HG02588 (cell line): Measurements from ENCODE around the gene CAPN2.

Experiments used
- ATAC-seq: cut with Tn5 transposase; IDR thresholded peaks from one replicate; pipeline ENCODE4 v1.9.1; 2021; ENCODE audit warnings: mild to moderate bottlenecking, moderate library complexity; ENCODE audit not compliant: unreplicated experiment

Gene CAPN2

DNA sequence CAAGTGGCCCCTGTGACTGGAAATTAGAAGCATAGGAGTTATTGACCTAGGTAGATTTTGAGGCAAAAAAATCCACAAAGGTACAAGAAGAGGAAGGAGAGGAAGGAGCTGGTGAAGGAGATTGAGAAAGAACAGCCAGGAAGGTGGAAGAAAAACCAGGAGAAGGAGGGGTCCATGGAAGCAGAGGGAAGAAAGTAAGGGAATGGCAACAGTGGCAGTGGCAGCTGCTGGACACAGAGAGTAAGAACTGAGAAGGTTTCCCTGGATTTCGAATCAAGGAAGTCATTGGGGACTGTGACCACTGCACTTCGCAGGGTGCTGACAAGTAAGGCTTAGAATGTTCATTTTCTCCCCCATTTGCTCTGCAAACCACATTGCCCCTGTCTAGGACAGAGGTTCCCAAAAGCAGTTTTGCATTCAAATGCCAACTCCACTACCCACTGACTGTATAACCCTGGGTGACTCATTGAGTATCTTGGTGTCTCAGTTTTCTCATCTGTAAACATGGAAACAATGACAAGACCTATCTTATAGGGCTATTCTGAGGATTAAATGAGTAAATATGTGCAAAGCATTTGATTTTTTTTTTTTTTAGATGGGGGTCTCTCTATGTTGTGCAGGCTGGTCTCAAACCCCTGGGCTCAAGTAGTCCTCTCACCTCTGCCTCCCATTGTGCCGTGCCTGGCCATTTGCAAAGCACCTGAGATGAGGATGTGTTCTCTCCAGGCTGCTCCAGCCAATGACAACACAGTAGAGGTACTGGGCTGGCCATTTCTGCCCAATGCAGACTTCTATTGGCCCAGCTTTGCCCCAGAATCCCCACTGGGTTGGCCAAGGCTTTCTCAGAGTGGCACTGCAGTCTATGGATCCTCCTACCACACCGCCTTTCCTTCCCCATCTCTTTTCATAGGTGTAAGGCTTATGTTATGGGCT is 9.3 kb upstream of the CAPN2 start:
- ATAC-seq, result no peak

DNA sequence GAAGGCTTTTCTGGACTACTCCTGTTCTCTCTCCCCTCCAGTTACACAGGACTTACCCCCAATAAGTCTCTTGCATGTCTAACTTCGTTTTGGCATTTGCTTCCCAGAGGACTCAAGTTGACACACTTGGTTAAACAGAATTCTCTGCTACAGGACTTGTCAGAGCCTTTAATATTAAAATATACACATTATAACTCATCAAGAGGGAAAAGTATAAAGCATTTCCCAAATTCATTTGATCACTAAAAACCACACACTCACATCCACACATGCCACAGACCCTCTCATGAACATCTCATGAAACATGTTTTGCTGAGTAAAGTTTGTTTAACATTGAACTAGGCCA is 8.7 kb upstream of the CAPN2 start:
- no peak for ATAC-seq

DNA sequence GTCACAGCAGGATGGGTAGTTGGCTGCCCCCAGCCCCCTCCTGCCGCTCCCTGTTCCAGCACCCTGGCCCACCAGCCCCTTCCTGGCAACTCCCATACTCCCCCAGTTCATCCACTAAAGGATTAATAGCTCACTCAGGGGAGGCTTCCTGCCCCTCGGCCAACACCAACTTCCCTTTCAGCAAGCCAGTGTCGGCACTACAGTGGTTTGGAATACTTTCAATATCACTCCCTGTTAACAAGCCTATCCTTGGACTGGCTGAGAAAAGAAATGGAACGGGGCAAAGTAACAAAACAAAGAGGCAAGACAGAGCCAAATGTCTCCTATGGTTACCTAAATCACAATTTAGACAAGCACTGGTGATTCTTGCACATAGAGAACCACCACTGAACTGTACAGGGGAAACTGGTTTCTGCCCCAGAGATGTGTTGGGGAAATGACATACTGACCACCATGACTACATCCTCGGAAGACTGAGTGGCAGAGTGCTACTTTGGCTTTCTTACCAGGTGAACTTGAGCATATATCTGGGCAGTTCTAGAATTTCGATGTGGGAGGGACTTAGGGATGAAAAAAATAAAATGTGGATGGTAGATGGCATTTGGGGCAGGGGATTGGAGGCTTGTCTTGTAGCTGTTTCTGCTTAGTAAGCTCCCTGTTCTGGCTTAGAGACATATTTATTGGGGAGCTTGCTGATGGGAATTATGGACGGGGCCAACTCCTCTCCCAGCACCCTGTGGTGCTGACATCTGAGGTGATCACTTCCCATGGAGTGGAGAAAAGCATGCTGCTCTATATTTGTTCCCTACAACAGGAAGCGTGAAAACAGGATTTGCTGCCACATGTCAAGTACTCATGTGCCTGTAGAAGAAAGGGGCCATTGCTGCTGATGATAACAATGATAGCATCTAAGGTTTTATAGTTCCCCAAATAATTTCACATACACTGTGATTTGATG is 7.1 kb upstream of the CAPN2 start:
- no peak for ATAC-seq

DNA sequence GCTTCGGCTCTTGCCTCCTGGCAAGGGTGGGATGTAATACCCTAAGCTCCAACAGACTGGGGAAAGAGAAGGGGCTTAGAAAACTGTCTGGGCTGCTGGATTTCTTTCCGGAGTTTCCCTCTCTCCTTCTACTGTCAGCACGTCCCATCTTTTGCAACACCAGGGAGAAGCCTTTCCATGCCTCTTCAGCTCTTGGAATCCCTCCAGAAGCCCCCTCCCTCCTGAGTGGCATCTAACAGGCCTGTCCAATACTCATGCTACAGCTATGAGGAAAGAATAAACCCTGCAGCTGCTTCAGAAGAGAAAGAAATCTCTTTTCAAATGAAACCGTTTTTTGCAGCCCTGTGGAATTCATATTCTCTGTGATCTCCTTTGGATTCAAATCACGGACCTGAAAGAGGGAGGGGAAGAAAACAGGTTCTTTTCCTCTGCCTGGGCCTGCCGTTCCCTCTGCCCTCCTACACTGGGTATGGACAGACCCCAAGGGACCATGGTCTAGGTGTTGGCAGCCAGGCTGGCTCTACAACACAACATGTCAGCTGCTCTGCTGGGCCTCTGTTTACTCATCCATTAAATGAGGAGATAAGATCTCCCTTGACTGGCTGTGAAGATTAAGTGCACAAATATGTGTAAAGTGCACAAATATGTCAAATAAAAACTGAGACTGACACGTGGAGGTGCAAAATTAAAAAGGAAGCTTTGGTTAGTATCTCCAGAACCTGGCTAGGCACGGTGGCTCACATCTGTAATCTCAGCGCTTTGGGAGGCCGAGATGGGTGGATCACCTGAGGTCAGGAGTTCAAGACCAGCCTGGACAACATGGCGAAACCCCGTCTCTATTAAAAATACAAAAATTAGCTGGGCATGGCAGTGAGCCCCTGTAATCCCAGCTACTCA is 6.0 kb upstream of the CAPN2 start:
- no peak for ATAC-seq

DNA sequence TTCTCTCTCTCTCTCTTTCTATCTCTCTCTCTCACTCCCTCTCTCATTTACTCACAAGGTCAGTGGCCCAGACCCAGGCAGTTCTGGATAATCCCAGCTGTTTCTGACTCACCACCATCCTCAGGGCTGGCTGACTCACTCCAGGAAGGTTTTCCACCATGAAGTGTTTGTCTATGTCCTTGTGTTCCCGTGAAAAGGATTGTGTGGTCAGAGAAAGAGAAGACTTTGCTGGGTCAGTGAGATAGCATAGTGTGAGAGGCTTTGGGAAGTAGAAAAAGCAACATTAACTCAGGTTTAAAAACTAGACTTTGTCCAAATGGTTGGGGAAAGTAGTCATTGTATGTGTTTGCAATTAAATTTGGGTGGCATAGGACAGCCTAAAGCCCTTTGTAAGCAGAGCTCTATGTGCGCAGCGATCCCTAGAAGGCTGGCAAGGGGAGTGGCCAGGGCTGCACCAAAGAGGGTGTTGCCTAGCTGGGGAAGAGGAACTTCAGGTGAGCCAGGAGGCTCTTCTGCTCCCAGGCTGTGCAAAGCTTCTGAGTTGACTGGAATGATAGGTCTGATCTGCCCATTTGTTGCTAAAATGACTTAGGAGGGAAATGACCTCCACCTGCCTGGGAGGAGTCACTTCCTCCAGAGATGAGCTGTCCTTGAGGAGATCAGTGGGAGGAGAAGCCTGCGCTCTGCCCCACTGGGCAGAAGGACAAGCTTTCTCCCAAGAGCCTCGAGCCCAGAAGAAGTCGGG is 4.9 kb upstream of the CAPN2 start:
- ATAC-seq, result no peak

DNA sequence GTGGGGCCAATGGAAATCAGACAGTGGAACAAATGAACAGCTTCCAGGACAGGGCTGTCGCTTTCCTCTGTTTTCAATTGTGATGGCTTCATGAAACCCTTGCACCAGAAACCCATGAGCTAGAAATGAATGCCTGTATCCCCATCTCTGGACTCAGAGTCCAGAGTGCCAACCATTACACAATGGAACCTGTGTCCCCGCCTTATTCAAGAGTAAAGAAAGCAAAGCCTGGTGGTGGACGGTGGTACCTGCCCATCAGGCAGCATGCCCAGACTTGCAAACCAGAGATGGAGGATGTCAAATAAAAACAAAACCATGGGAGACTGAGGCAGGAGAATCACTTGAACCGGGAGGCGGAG is 4.4 kb upstream of the CAPN2 start:
- ATAC-seq, result no peak

DNA sequence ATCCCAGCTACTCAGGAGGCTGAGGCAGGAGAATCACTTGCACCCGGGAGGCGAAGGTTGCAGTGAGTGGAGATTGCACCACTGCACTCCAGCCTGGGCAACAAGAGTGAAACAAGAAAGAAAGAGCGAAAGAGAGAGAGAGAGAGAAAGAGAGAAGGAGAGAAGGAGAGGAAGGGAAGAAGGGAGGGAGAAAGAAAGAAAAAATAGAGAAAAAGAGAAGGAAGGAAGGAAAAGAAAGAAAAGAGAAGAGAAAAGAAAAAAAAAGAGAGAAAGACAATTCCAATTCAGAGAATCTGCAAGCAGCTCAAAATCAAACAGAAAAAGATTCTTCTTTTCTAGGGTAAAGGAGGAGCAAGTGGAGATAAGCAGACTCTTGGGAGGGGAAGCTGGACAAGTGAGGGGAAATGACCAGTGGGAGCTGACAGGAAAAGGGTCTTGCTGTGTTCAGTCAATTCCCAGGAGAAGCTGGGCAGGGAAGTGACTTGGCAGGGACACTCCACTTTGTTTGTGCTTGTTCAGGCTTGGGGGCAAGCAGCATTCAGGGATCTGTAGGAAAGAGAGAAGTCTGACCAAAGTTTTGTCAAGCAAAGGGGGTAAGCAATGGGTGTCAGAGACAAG is 3.6 kb upstream of the CAPN2 start:
- ATAC-seq, result no peak

DNA sequence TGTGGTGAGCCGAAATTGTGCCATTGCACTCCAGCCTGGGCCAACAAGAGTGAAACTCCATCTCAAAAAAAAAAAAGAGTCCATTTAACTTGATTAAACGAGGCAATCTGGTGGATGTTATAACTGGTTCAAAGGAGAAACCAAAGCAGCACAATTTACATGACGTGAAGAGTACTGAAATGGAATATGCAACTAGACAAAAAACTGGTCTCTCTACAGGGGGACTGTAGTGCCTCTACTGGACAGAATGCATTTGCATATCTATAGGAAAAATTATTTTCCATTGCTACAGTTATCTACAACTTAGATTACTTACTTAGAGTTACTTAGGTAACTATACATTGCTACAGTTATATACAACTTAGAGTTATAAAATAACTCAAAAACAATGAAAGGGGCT is 2.7 kb upstream of the CAPN2 start:
- no peak for ATAC-seq

DNA sequence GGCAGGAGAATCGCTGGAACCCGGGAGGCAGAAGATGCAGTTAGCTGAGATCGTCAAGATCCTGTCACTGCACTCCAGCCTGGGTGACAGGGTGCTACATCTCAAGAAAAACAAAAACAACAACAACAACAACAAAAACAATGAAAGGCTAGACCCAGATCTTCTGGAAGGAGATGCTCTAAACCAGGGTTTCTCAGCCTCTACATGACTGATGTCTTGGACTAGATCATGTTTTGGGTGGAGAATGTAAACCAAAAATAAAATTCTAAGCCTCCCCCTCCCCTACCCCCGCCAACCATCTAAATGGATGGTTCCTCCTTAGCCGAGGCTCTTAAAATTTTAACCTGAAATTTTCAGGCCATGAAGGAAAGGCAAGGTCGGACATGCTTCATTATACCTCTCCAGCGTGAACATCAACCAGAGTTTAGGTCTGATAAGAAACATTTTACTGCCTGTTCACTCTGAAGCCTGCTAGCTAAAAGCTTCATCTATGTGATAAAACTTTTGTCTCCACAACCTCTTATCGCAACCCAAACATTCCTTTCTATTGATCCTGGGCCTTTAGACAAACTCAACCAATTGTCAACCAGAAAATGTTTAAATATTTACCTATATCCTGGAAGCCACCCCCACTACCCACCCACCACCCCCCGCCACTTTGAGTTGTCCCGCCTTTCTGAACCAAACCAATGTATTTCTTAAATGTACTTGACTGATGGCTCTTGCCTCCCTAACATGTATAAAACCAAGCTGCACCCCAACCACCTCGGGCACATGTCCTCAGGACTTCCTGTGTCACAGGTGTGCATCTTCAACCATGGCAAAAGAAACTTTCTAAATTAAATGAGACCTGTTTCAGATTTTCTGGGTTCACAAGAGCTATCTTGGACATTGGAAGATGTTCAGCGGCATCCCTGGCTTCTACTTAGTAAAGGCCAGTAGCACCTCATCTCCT is 1.9 kb upstream of the CAPN2 start:
- ATAC-seq, result no peak

DNA sequence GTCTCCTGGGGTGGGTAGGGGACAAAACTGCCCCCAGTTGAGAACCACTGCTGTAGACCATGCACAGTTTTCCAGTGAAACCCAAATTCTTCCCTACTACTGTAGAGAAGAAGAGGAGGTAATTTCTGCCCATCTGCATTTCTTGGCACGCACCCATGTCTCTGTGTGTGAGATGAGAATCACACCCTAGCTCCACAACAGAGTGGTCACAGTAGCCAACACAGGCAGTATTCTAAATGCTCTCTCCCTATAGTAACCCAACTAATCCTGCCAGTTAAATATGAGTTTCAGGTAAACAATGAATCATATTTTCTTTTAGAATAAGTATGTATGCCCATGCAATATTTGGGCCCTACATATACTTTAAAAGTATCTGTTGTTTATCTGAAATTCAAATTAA is 1.2 kb upstream of the CAPN2 start:
- ATAC-seq, result no peak

DNA sequence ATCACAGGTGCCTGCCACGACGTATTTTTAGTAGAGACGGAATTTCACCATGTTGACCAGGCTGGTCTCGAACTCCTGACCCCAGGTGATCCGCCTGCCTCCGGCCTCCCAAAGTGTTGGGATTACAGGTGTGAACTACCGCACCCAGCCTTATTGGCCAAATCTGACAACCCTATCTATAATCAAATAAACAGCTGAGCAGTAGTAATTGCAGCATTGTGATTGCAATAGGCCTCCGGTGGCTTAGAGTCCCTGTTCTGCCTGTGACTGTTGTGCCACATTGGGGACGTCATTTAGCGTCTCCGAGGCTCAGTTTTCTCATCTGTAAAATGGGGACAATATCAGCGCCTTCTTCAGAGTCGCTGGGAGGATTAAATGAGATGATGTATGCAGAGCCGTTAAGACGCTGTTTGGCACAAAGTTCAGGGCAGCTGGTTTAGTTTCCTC is 569 bp upstream of the CAPN2 start:
- no peak for ATAC-seq

DNA sequence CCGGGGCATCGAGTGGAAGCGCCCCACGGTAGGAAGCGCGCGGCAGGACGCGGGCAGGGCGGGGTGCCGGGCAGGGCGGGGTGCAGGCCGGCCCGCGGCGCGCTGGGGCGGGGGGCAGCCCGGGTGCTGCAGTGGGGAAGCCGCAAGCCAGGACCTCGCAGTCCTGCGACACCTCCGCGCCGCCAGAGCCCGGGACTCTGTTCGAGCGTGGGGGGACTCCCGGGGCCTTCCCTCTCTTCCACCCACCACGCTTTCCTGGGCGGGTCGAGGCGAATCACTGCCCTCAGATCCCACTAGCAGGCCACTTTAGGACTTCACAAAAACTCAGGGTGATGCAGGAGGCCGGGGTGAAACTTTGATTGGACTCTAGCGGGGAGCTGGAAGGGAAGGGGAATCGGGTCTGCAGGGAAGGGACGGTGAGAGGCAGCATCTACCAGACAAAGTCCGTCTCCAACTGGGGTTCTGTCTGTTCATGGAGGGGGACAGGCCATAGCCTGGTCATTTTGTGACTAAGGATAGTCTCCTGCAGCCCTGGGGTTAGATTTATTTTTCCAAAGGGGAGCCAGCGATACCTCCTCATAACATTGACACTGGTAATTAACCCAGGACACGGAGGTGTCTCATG is 623 bp downstream of the CAPN2 start:
- peak; percentile 36 for ATAC-seq

DNA sequence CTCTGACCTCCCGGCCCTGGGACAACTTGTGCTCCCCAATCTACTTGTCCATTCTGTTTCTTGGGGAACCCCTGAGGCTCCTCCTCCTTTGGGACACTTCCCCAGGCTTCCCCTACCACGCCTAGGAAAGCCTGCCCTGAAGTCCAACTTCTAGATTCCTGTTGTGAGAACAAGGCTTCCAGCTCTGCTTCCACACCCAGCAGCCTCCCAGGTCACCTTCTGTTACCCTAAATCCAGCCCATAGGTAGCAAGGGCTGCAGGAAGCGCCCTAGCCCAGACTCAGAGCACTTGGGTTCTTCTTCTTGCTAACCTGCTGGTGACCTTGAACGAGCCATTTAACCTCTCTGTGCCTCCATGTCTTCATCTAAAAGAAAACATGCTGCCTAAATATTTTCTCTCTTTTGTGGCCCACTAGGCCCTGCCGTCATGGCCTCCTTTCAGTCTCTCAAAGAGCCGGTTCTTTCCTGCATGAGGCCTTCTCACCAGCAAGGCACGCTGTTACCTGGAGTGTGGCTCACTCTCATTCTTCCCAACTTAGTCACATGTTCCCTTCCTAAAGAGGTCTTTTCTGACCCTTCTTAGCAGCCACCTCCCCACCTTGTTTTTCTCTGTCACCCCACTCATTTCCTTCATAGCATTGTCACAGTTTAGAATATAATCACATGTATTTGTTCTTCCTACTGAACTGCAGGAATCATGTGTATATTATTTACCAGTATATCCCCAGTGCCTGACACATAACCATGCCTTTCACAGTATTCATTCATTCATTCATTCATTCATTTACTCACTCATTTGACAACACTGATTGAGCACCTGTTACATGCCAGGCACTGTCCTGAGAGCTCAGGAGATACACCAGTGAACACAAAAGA is 1.4 kb downstream of the CAPN2 start:
- ATAC-seq, result no peak

DNA sequence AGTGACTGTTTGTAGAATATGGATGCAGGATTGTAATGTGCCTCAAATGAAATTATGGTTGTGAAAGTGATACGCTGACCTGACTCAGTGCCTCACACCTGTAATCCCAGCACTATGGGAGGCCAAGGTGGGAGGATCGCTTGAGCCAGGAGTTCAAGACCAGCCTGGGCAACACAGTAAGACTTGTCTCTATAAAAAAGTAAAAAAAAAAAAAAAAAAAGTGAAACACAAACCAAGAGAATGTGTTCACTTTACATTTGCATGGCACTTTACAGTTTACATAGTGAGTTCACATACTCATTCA is 2.0 kb downstream of the CAPN2 start:
- ATAC-seq, result no peak

DNA sequence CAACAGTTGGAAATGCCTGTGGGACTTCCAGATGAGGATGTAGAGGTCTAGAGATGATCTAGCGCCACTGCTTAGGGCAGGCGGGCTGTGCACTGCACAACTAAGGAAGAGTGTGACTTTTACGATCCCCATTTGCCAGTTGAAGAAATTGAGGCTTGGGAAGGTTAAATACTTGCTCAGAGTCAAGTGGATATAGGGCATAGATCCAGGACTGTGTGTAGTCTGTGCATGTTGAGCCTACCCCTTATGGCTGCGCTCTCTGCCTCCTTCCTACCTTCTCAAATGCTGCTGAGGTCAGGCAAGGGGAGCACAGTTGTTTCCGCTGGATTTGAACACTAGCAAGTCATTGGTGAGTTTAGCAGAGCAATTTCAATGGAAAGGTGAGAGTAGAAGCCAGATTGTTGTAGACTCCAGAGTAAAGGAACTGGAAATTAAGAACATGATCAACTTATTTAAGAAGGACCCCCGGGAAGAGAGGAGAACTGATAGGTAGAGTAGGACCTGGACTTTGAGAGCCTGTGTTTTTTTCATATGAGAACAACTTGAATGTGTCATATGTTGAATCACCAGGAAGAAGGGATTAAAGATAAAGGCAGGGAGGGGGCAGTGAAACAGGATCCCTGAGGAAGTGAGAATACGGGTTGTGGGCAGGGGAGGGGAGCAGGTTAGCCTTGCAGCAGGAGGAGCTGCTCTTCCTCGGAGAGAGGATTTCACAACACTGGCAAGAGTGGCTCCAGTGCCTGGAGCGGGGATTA is 2.7 kb downstream of the CAPN2 start:
- ATAC-seq, result no peak

DNA sequence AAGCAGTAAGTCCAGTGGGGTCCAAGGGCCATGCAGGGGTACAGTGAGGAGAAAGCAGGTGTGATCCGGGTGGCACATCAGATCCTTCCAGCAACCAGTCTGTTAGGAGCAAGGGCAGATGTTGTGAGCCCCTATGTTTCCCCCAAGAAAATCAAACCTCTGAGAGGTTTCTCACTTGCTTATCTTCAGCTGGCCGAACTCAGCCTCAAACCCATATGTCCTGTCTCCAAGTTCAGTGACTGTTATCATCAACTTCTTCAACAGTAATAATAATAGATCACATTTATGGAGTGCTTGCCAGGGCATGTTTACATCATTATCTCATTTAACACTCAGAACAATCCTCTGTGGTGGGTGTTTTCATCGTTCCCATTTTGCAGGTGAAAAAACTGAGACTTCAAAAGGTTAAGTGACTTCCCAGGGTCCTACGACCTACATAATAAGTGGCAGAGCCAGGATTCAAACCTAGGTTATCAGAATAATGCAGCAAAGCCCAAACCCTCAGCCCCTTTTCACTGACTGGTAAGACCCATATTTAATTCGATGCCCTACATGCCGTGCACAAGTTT is 3.3 kb downstream of the CAPN2 start:
- no peak for ATAC-seq
